Measurements from ENCODE around the gene B4GALT6. TPM values are rescaled to one million over a fixed set of nuclear protein-coding genes. Genes with fewer than 3 reads are reported as not detected.

B4GALT6 gene
- total RNA-seq, 4 donors from 2014 or later = 2.5 to 3.6 (median 3.0) TPM

DNA sequence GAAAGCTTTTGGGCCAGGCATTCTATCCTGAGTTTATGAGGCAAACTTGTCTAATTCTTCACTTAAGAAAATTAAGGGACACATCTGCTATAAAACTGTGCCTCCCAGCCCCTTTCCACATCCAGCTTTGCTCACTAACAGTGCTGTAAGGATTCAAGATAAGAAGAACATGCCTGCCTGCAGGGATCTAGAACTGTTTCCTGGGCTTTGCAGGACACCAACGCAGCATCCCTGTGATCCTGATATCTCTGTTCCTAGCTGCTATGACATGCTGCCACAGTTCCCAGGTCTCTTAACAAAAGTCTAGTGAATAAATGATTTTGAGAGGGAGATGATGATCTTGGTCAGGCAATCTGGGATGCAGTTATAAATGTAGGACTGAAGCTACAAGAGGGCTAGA, 12.4 kb downstream of the B4GALT6 start:
- intact Hi-C loops (cut with DNase I) = no loop called here
- no peak overlapping the region for H3K27ac ChIP-seq
- no peak overlapping the region for H3K4me3 ChIP-seq
- H3K4me1 ChIP-seq = peaks cover 0 to 16% (median 2%) of the 10 kb centered on the region in 3 donors
- TF ChIP-seq, protein P1, sequence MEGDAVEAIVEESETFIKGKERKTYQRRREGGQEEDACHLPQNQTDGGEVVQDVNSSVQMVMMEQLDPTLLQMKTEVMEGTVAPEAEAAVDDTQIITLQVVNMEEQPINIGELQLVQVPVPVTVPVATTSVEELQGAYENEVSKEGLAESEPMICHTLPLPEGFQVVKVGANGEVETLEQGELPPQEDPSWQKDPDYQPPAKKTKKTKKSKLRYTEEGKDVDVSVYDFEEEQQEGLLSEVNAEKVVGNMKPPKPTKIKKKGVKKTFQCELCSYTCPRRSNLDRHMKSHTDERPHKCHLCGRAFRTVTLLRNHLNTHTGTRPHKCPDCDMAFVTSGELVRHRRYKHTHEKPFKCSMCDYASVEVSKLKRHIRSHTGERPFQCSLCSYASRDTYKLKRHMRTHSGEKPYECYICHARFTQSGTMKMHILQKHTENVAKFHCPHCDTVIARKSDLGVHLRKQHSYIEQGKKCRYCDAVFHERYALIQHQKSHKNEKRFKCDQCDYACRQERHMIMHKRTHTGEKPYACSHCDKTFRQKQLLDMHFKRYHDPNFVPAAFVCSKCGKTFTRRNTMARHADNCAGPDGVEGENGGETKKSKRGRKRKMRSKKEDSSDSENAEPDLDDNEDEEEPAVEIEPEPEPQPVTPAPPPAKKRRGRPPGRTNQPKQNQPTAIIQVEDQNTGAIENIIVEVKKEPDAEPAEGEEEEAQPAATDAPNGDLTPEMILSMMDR (IDR thresholded peaks at IDR 0.05) = no peak
- TF ChIP-seq POLR2A (IDR thresholded peaks at IDR 0.05) = no peak
- 91 to 92% methylated on average over 1 of the region's 1 CpG for WGBS, 2 donors
- H3K27me3 ChIP-seq = no peaks in the 10 kb centered on the region
- DNase-seq = no peak
- no peaks in the 10 kb centered on the region for H3K9me3 ChIP-seq
- H3K36me3 ChIP-seq = no peaks in the 10 kb centered on the region

- DNase-seq = no peak
- H3K4me3 ChIP-seq = no peak overlapping the region
- WGBS, 2 donors = 84 to 93% methylated on average over 2 of the region's 2 CpGs
- H3K27ac ChIP-seq = no peak overlapping the region
- H3K27me3 ChIP-seq = no peaks in the 10 kb centered on the region
- no peaks in the 10 kb centered on the region for H3K9me3 ChIP-seq
- H3K4me1 ChIP-seq = peaks cover 0 to 11% (median 2%) of the 10 kb centered on the region in 3 donors
- intact Hi-C loops (cut with DNase I) = no loop called here
- no peaks in the 10 kb centered on the region for H3K36me3 ChIP-seq
- TF ChIP-seq POLR2A (IDR thresholded peaks at IDR 0.05) = no peak
- TF ChIP-seq, protein P1 (IDR thresholded peaks at IDR 0.05) = no peak
These were observed 14.8 kb downstream of the B4GALT6 start for GRCh38 chr18:31669541-31669940.

GRCh38 chr18:31667185-31667584, 17.2 kb downstream of the B4GALT6 start:
- no peak for DNase-seq
- Histone ChIP-seq H3K36me3 (no peaks in the 10 kb centered on the region), H3K27ac (no peak overlapping the region), H3K9me3 (no peaks in the 10 kb centered on the region), H3K27me3 (no peaks in the 10 kb centered on the region), H3K4me3 (no peak overlapping the region), H3K4me1 (no peaks in the 10 kb centered on the region)
- WGBS, 2 donors = 47 to 53% methylated on average over 1 of the region's 1 CpG
- TF ChIP-seq, protein P1 (IDR thresholded peaks at IDR 0.05) = no peak
- no peak for TF ChIP-seq POLR2A (IDR thresholded peaks at IDR 0.05)
- intact Hi-C loops (cut with DNase I) = no loop called here

DNA sequence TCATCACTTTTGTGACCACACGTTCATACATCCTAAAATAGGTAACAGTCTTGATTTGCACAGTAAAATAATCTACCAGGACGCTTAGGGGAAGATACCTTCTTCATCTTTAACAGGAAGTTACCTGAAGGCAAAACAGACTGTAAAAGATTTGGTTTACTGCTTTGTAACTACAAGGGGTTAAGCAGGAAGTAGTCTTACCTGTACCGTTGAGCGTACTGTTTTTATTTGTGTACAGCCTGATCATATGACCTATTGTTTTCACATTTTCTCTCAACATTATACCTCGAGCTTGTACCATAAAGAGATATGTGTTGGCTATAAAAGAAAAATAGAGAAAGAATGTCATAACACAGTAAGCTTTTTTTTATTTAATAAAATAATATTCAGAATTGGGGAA, 18.3 kb downstream of the B4GALT6 start:
- no peak for DNase-seq
- Histone ChIP-seq H3K27ac (no peak overlapping the region), H3K4me1 (no peaks in the 10 kb centered on the region), H3K4me3 (no peak overlapping the region), H3K27me3 (no peaks in the 10 kb centered on the region), H3K9me3 (no peaks in the 10 kb centered on the region), H3K36me3 (no peaks in the 10 kb centered on the region)
- intact Hi-C loops (cut with DNase I) = no loop called here
- TF ChIP-seq POLR2A (IDR thresholded peaks at IDR 0.05) = no peak
- TF ChIP-seq, protein P1 (IDR thresholded peaks at IDR 0.05) = no peak
- WGBS, 2 donors = 69 to 73% methylated on average over 5 of the region's 5 CpGs

- intact Hi-C loops (cut with DNase I) = no loop called here
- TF ChIP-seq POLR2A (IDR thresholded peaks at IDR 0.05) = no peak
- TF ChIP-seq, protein P1 (IDR thresholded peaks at IDR 0.05) = no peak
- WGBS, 2 donors = 92 to 100% methylated on average over 1 of the region's 1 CpG
- Histone ChIP-seq H3K4me1 (no peaks in the 10 kb centered on the region), H3K9me3 (no peaks in the 10 kb centered on the region), H3K36me3 (no peaks in the 10 kb centered on the region), H3K27ac (no peak overlapping the region), H3K27me3 (no peaks in the 10 kb centered on the region), H3K4me3 (no peak overlapping the region)
- DNase-seq = no peak
These were observed 20.3 kb downstream of the B4GALT6 start for GRCh38 chr18:31664101-31664500.

Measured in esophagus squamous epithelium (tissue), 5 donors.